Osteoblast (primary cell): ENCODE results near the gene NAGA. TPM values are rescaled to one million over a fixed set of nuclear protein-coding genes. Genes with fewer than 3 reads are reported as not detected.
A peak's percentile ranks its signal among the peaks of the same experiment; 100 is the strongest.

Source experiments
- DNase-seq: peaks from one replicate; pipeline ENCODE4 v3.0.0; 2011; ENCODE audit warnings: low spot score, mixed read lengths; ENCODE audit not compliant: insufficient read length; ENCODE audit errors: missing footprints
- H2AFZ ChIP-seq: 2 replicates; pipeline ENCODE4 v1.6.0; 2011; ENCODE audit warnings: mild to moderate bottlenecking, low read length
- H3K27ac ChIP-seq: 2 replicates; pipeline ENCODE4 v1.5.1; 2011; ENCODE audit warnings: mild to moderate bottlenecking, low read depth, low read length, moderate library complexity
- H3K27me3 ChIP-seq: 2 replicates; pipeline ENCODE4 v1.6.0; 2012; ENCODE audit warnings: mild to moderate bottlenecking, control low read depth, inconsistent platforms, low read length, moderate library complexity; ENCODE audit not compliant: insufficient read depth
- H3K36me3 ChIP-seq: 2 replicates; pipeline ENCODE4 v1.5.1; 2011; ENCODE audit warnings: mild to moderate bottlenecking, low read length, control low read depth, moderate library complexity; ENCODE audit not compliant: insufficient read depth
- H3K4me1 ChIP-seq: 2 replicates; pipeline ENCODE4 v1.5.1; 2011; ENCODE audit warnings: mild to moderate bottlenecking, low read length, control low read depth, moderate library complexity; ENCODE audit not compliant: insufficient read depth
- H3K4me2 ChIP-seq: 2 replicates; pipeline ENCODE4 v1.6.0; 2011; ENCODE audit warnings: mild to moderate bottlenecking, low read length; ENCODE audit not compliant: insufficient read depth
- H3K4me3 ChIP-seq: fragments of 200-600 bp; sonication (generic); 3 replicates; pipeline ENCODE4 v1.5.1; 2012; ENCODE audit warnings: mild to moderate bottlenecking, low read length, inconsistent platforms; ENCODE audit not compliant: insufficient read depth
- H3K79me2 ChIP-seq: 2 replicates; pipeline ENCODE4 v1.6.0; 2012; ENCODE audit warnings: mild to moderate bottlenecking, low read length, control low read depth, inconsistent platforms; ENCODE audit not compliant: insufficient read depth
- H3K9me3 ChIP-seq: 2 replicates; pipeline ENCODE4 v1.5.1; 2011; ENCODE audit warnings: low read depth, low read length, control low read depth
- H4K20me1 ChIP-seq: 2 replicates; pipeline ENCODE4 v1.6.0; 2012; ENCODE audit warnings: mild to moderate bottlenecking, low read length, control low read depth; ENCODE audit not compliant: insufficient read depth
- CTCF ChIP-seq: IDR thresholded peaks from 2 replicates; pipeline ENCODE4 v1.5.1; 2011; ENCODE audit warnings: mild to moderate bottlenecking, low read depth, low read length, moderate library complexity; ENCODE audit errors: extremely low read depth
- total RNA-seq: library from RNA; depleted of rRNA; stranded (reverse); fragments of >200 nt; gene quantifications from 2 replicates; pipeline ENCODE4 v1.2.3, GENCODE V29; 2012

Gene NAGA
- total RNA-seq, 1 donor, result 44.2 TPM

GRCh38 chr22:42091455-42091782, 20.8 kb upstream of the NAGA start:
- Histone ChIP-seq H3K4me3 (peak overlapping the region; percentile 100), H3K4me1 (peaks cover 7% of the 10 kb centered on the region), H4K20me1 (peaks cover 3% of the 10 kb centered on the region), H3K4me2 (peak overlapping the region; percentile 88), H3K36me3 (peaks cover 11% of the 10 kb centered on the region), H2AFZ (peak overlapping the region; percentile 97), H3K27me3 (no peaks in the 10 kb centered on the region), H3K9me3 (no peaks in the 10 kb centered on the region), H3K79me2 (peaks cover 29% of the 10 kb centered on the region), H3K27ac (peak overlapping the region; percentile 97)
- no peak for TF ChIP-seq CTCF
- no peak for DNase-seq

DNA sequence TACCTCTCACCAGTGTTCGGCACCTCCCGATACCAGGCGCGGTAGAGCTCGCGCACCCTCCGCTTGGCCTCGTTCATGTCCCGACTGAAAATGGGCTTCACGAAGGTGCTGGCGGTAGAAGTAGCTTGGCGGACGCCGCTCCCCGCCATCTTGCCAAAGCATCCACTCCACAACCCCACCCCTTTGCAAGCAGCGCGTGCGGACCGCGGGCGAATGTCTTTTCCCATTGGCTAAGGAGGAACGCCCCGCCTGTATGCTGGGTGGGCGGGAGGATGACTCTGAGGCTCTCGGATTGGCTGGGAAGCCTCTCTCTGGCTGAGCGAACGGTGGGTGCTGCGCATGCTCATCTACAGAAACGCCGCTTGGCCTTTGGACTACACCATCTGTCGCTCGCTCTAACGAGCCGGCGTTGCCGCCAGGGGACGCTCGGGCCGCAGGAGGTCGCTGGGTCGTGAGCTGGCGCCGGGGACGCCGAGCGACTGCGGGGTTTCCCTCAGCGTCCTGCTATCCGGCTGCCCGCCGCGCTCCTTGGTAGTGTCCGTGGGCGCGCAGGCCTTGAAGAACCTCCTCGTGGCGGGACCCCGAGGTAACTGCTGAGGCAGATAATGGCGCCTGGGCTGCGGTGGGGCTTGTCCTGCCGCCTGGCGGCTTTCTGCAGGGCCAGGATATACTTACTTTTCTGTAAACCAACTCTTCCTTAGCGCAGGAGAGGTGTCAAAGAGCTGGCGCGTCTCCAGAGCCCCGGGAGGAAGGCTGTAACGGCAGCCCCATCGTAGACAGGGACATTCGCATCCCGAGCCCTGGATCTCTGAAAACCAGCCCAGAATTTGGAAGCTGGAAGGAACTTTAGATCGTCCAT, 20.2 kb upstream of the NAGA start, which contains the start of gene NDUFA6:
Gene NDUFA6, minus strand, starts transcription at position 177 of the 859 bp plus-strand sequence. Its CDS starts 28 bp downstream, at position 149.
- TF ChIP-seq CTCF, result peak; percentile 87
- peaks cover 17% of the 10 kb centered on the region for H3K36me3 ChIP-seq
- peak within 1 kb of the TSS; percentile 97 for H3K27ac ChIP-seq
- H3K79me2 ChIP-seq, result peaks cover 35% of the 10 kb centered on the region
- H4K20me1 ChIP-seq, result peaks cover 3% of the 10 kb centered on the region
- H3K4me1 ChIP-seq, result peaks cover 7% of the 10 kb centered on the region
- peak within 1 kb of the TSS; percentile 100 for H3K4me3 ChIP-seq
- DNase-seq, result peak; percentile 99
- H3K27me3 ChIP-seq, result no peaks in the 10 kb centered on the region
- H3K4me2 ChIP-seq, result peak within 1 kb of the TSS; percentile 88
- H2AFZ ChIP-seq, result peak within 1 kb of the TSS; percentile 99
- no peaks in the 10 kb centered on the region for H3K9me3 ChIP-seq

DNA sequence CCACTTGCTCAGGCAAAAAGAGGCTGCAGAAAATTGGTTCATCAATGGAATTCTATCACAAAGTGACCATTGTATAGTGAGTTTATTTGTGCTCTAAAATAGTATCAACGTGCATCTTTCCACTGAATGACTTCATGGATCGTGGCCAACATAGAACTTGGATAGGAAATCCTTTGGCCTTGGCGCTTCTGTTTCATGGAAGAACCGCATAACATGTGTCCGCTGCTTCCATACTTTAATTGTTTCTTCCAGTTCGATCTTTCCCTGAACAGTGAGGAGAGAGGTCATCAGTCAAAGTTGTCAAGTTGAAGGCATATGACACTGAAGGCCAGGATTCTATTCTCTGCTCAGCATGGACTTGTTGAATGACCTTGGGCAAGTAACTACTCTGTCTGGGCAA, 15.4 kb upstream of the NAGA start:
- no peak overlapping the region for H3K4me2 ChIP-seq
- no peak for TF ChIP-seq CTCF
- no peak overlapping the region for H3K27ac ChIP-seq
- no peak overlapping the region for H2AFZ ChIP-seq
- peaks cover 57% of the 10 kb centered on the region for H3K79me2 ChIP-seq
- DNase-seq, result no peak
- H3K27me3 ChIP-seq, result no peaks in the 10 kb centered on the region
- peaks cover 42% of the 10 kb centered on the region for H3K36me3 ChIP-seq
- peaks cover 3% of the 10 kb centered on the region for H4K20me1 ChIP-seq
- no peaks in the 10 kb centered on the region for H3K4me1 ChIP-seq
- H3K9me3 ChIP-seq, result no peaks in the 10 kb centered on the region
- no peak overlapping the region for H3K4me3 ChIP-seq

DNA sequence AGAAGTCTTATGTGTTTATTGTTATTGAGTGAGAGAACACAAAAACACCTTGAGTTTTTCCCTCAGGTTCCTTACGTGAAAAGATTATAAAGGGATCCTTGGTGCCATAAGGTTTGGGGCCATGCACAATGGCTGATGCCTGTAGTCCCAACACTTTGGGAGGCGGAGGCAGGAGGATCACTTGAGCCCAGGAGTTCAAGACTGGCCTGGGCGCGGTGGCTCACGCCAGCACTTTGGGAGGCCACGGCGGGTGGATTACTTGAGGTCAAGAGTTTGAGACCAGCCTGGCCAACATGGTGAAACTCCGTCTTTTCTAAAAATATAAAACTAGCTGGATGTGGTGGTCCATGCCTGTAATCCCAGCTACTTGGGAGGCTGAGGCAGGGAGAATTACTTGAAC, 14.3 kb upstream of the NAGA start:
- DNase-seq, result no peak
- H3K27me3 ChIP-seq, result no peaks in the 10 kb centered on the region
- peaks cover 3% of the 10 kb centered on the region for H3K4me1 ChIP-seq
- no peaks in the 10 kb centered on the region for H3K9me3 ChIP-seq
- H3K79me2 ChIP-seq, result peaks cover 53% of the 10 kb centered on the region
- peaks cover 3% of the 10 kb centered on the region for H4K20me1 ChIP-seq
- no peak overlapping the region for H3K4me3 ChIP-seq
- no peak overlapping the region for H3K4me2 ChIP-seq
- H3K27ac ChIP-seq, result no peak overlapping the region
- no peak overlapping the region for H2AFZ ChIP-seq
- peaks cover 42% of the 10 kb centered on the region for H3K36me3 ChIP-seq
- TF ChIP-seq CTCF, result no peak
